Fibroblast of villous mesenchyme (primary cell): ENCODE data around the gene TFCP2L1. TPM values are rescaled to one million over a fixed set of nuclear protein-coding genes. Genes with fewer than 3 reads are reported as not detected.

ENCODE experiments used
- DNase-seq: peaks from one replicate; pipeline ENCODE4 v3.0.0-alpha.2; 2010; ENCODE audit warnings: low read depth
- H3K4me3 ChIP-seq: 2 replicates; pipeline ENCODE4 v1.5.1; 2011; ENCODE audit warnings: low read depth, mild to moderate bottlenecking, low read length
- CTCF ChIP-seq: IDR thresholded peaks from 2 replicates; pipeline ENCODE4 v1.5.1; 2012; ENCODE audit warnings: low read depth, mild to moderate bottlenecking, low read length; ENCODE audit not compliant: insufficient read depth
- total RNA-seq: library from RNA; depleted of rRNA; stranded (reverse); fragments of >200 nt; gene quantifications from 2 replicates; pipeline ENCODE4 v1.2.3, GENCODE V29; 2012

Gene TFCP2L1
- total RNA-seq, 1 donor = not detected

GRCh38 chr2:121199281-121200010 lies 85.6 kb downstream of the TFCP2L1 start:
- no peak for DNase-seq
- no peak for TF ChIP-seq CTCF
- no peak overlapping the region for H3K4me3 ChIP-seq

GRCh38 chr2:121197369-121198091 lies 87.5 kb downstream of the TFCP2L1 start:
- no peak for TF ChIP-seq CTCF
- DNase-seq = peak; percentile 46
- no peak overlapping the region for H3K4me3 ChIP-seq

- TF ChIP-seq CTCF = no peak
- no peak overlapping the region for H3K4me3 ChIP-seq
- no peak for DNase-seq
Observed at GRCh38 chr2:121196849-121197155, 88.2 kb downstream of the TFCP2L1 start.

- no peak for TF ChIP-seq CTCF
- no peak overlapping the region for H3K4me3 ChIP-seq
- no peak for DNase-seq
Observed at GRCh38 chr2:121196132-121196848, 88.7 kb downstream of the TFCP2L1 start.

- no peak for DNase-seq
- no peak for TF ChIP-seq CTCF
- no peak overlapping the region for H3K4me3 ChIP-seq
Observed at GRCh38 chr2:121195036-121195435, 90.0 kb downstream of the TFCP2L1 start.

- no peak for DNase-seq
- no peak overlapping the region for H3K4me3 ChIP-seq
- no peak for TF ChIP-seq CTCF
Observed at GRCh38 chr2:121194626-121195025, 90.4 kb downstream of the TFCP2L1 start.
